H1 (cell line): ENCODE data around the gene PTDSS2. TPM values are rescaled to one million over a fixed set of nuclear protein-coding genes. Genes with fewer than 3 reads are reported as not detected.

Experiments used
- SIRT6 ChIP-seq: IDR thresholded peaks from one replicate; pipeline ENCODE4 v1.7.1; 2012; ENCODE audit warnings: low read length, inconsistent platforms
- polyA plus RNA-seq, 7 experiments: library from polyadenylated mRNA; depleted of rRNA in 3 of 7; stranded (reverse) in 5 of 7; unstranded in 2 of 7; fragments of >200 nt in 5 of 7; fragments of 200-250 nt in 2 of 7; gene quantifications; 1 replicate in 5 of 7; 2 replicates in 1 of 7; 4 replicates in 1 of 7; pipeline versions ENCODE4 v1.2.1 to v1.2.3, GENCODE V29; 2011 to 2013; ENCODE audit warnings: missing spikeins in 2 of 7, mixed read lengths in 2 of 7
- total RNA-seq: library from RNA; stranded (reverse); fragmentation: NEBNext Ultra II Directional; extraction: Animal tissue kit (Norgen Biotek cat#: 25700); gene quantifications from 2 replicates; pipeline ENCODE4 v1.2.1, GENCODE V29; 2021

Gene PTDSS2
- total and polyA plus RNA-seq, 2 of the 8 experiments (the other 6 are each of a cell fraction or from before 2014, with no cell fraction given): 48.7 to 68.2 TPM

DNA sequence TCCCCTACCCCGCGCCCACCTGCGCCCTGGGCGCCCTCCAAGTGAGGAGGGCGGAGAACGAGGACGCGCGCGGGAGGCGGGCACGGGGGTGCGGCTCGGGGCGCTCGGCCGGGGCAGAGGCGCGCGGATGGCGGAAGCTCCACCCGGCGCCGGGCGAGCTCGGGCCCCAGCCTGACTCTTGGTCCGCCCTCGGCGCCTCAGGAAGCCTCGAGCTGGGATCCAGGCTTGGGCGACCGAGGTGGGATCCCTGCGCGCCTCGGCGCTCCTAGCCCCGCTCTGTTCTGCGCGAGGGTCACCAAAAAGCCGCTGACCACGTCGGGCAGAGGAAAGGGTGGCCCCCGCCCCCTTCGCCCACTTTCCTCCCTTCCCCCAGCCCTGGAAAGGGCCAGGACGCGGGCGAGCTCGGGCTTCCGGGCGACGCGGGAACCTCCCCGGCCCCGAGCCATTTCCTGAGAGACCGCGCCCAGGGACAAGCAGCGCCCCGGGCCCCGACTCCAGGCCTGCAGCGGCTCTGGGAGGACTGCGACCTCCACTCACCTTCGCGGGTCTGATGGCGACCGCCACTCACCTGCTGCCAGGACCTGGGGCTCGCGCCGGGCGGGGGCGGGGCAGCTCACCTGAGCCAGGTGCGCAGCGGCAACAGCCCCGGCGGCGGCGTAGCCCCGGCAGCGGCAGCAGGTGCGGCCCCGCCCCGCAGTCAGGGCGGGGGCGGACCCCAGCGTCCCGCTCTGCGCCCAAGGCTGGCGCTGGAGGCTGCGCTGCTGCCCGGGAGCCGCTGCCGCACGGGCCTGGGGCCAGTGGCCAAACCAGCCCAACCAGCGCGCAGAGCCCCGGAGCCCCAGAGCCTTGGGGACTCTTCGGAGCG is 33.1 kb upstream of the PTDSS2 start (continued):
- TF ChIP-seq SIRT6: no peak
